Measurements from ENCODE around the gene FUT3. TPM values are rescaled to one million over a fixed set of nuclear protein-coding genes. Genes with fewer than 3 reads are reported as not detected.
A peak's percentile ranks its signal among the peaks of the same experiment; 100 is the strongest.

Gene FUT3
- total and polyA plus RNA-seq, 9 of the 15 experiments (the other 6 are each of a cell fraction or from before 2014, with no cell fraction given), result 0.09 TPM; not detected in 8

DNA sequence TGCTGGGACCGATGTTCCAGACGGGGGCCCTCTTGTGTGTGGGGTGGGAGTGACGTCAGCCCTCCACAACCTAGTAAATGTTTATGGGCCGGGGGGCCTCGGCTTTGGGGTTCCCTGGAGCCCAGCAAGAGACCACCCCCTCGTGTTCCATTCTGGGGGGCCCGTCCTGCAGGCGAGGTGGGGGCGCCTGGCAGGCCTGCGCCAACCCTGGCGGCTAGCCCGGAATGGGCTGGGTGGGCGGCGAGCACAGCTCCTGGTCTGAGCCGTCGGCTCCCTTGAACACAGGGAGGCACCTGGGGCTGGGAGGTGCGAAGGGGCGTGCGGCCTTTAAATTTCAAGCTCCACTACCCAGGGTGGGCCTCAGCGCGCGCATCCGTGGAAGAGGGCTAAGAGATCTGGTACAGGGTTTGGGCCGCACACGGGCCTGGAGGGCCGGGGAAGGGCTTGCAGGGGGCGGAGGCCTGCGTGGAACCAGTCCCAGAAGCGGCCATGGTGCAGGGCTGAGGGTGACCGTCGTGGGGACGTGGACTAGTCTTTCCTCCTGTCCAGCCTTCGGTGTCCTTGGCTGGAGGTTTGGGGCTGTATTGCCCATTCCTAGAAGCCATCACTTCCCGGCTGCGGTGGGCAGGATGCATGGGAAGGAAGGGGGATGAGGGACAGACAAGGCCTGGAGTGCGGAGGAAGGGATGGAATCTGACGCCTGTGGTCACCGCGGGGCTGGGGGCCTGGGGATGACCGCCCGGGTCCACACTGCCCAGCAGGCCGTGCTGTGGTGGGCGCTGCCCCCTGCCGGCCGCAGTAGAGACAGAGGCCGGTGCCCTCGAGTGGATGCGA is 40.9 kb upstream of the FUT3 start (continued):
- TF ChIP-seq CUX1 (CRISPR knock-in tag; IDR thresholded peaks at IDR 0.05) (no peak), CTBP1 (IDR thresholded peaks at IDR 0.05; ENCODE audit: borderline replicate concordance) (peak; percentile 61; the same call in 1 of the 2 replicates), PML (IDR thresholded peaks at IDR 0.05; ENCODE audit: low read length) (no peak; the same call in 1 of the 2 replicates), ZNF217 (CRISPR knock-in tag; IDR thresholded peaks at IDR 0.05) (no peak), HDAC3 (IDR thresholded peaks at IDR 0.05; ENCODE audit: borderline replicate concordance, partially characterized antibody) (no peak), U2AF1 (optimal IDR thresholded peaks at IDR 0.05; ENCODE audit: low read depth, low read length) (no peak), TBP (optimal IDR thresholded peaks at IDR 0.05; ENCODE audit: low read depth, low read length) (no peak), ARID2 (IDR thresholded peaks at IDR 0.05) (peak; percentile 32; the same call in 1 of the 2 replicates), SMC3 (conservative IDR thresholded peaks at IDR 0.05; ENCODE audit: insufficient read depth, low read depth, low read length) (peak; percentile 56; the same call in 1 of the 2 replicates), YY1 (IDR thresholded peaks at IDR 0.05; ENCODE audit: borderline replicate concordance in 1 of 3, control insufficient read depth in 1 of 3, extremely low read depth in 1 of 3, insufficient read depth in 3 of 3, insufficient read length in 1 of 3, insufficient replicate concordance in 2 of 3, low read depth in 1 of 3, low read length in 2 of 3) (peak in 1 of 3 experiments; percentile 8), EZH2 (IDR thresholded peaks at IDR 0.05; ENCODE audit: borderline replicate concordance, low read depth, low read length) (no peak), PREB (CRISPR knock-in tag; IDR thresholded peaks at IDR 0.05) (no peak), HLTF (IDR thresholded peaks at IDR 0.05) (no peak), CC2D1A (IDR thresholded peaks at IDR 0.05) (0 out of 2 replicates have a peak, but pooled peaks have one; percentile 28), SUPT5H (IDR thresholded peaks at IDR 0.05) (peak; percentile 64), SLC30A9 (CRISPR knock-in tag; IDR thresholded peaks at IDR 0.05) (no peak), NEUROD1 (IDR thresholded peaks at IDR 0.05; ENCODE audit: borderline replicate concordance, low read depth, low read length, partially characterized antibody) (no peak)
- TF ChIP-seq, protein P1, sequence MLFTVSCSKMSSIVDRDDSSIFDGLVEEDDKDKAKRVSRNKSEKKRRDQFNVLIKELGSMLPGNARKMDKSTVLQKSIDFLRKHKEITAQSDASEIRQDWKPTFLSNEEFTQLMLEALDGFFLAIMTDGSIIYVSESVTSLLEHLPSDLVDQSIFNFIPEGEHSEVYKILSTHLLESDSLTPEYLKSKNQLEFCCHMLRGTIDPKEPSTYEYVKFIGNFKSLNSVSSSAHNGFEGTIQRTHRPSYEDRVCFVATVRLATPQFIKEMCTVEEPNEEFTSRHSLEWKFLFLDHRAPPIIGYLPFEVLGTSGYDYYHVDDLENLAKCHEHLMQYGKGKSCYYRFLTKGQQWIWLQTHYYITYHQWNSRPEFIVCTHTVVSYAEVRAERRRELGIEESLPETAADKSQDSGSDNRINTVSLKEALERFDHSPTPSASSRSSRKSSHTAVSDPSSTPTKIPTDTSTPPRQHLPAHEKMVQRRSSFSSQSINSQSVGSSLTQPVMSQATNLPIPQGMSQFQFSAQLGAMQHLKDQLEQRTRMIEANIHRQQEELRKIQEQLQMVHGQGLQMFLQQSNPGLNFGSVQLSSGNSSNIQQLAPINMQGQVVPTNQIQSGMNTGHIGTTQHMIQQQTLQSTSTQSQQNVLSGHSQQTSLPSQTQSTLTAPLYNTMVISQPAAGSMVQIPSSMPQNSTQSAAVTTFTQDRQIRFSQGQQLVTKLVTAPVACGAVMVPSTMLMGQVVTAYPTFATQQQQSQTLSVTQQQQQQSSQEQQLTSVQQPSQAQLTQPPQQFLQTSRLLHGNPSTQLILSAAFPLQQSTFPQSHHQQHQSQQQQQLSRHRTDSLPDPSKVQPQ (CRISPR knock-in tag; IDR thresholded peaks at IDR 0.05; ENCODE audit: borderline replicate concordance), result no peak

Measured in K562 (cell line).